ENCODE results near the gene ACSF2.

DNA sequence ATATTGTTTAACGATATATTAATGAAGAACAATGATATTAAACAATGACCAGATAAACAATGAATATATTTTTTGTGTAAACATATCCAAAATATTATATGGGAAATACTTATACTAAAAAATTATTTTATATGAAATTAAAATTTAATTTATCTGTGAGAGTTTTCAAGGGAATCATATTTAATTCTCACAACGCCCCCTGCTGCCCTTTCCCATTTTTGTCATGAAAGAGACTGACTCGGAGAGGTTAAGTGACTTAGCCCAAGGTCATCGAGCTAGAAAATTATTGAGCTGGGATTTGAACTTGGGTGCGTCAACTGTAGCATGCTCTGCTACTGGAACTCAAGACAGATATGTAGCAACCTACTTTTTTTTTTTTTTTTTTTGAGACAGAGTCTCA is 75.0 kb downstream of the ACSF2 start:
- TF ChIP-seq GATA3 (IDR thresholded peaks at IDR 0.05; ENCODE audit: low read depth, low read length) (no peak), GATA2 (IDR thresholded peaks at IDR 0.05; ENCODE audit: low read depth, low read length) (no peak)
